Immature natural killer cell (primary cell): Measurements from ENCODE around the gene ESD. TPM values are rescaled to one million over a fixed set of nuclear protein-coding genes. Genes with fewer than 3 reads are reported as not detected.

Source experiments
- DNase-seq, 3 donors: peaks; one replicate each; pipeline ENCODE4 v3.0.0; 2022; ENCODE audit warnings: mixed read lengths in 1 of 3
- H3K27ac Mint-ChIP-seq, 6 donors: one replicate each; pipeline ENCODE4 v1.8.0; 2020; ENCODE audit warnings: mixed read lengths in 6 of 6, mild to moderate bottlenecking in 5 of 6, inconsistent platforms in 4 of 6, moderate library complexity in 3 of 6
- H3K27me3 Mint-ChIP-seq, 3 donors: one replicate each; pipeline ENCODE4 v1.8.0; 2020 to 2021; ENCODE audit warnings: low read depth in 3 of 3, mild to moderate bottlenecking in 3 of 3, mixed read lengths in 3 of 3, moderate library complexity in 3 of 3, inconsistent platforms in 1 of 3
- H3K36me3 Mint-ChIP-seq, 3 donors: one replicate each; pipeline ENCODE4 v1.8.0; 2020; ENCODE audit warnings: mixed read lengths in 3 of 3, inconsistent platforms in 2 of 3, mild to moderate bottlenecking in 2 of 3
- H3K4me1 Mint-ChIP-seq, 2 donors: one replicate each; pipeline ENCODE4 v1.8.0; 2020; ENCODE audit warnings: inconsistent platforms in 2 of 2, mild to moderate bottlenecking in 2 of 2, mixed read lengths in 2 of 2, moderate library complexity in 1 of 2
- H3K4me3 Mint-ChIP-seq, 5 donors: one replicate each; pipeline ENCODE4 v1.8.0; 2020; ENCODE audit warnings: mild to moderate bottlenecking in 5 of 5, mixed read lengths in 5 of 5, inconsistent platforms in 3 of 5, moderate library complexity in 3 of 5
- H3K9me3 Mint-ChIP-seq, 6 donors: one replicate each; pipeline ENCODE4 v1.8.0; 2020; ENCODE audit warnings: mild to moderate bottlenecking in 6 of 6, mixed read lengths in 6 of 6, inconsistent platforms in 4 of 6, moderate library complexity in 3 of 6
- polyA plus RNA-seq, 3 donors: library from polyadenylated mRNA; unstranded; fragments of 300-500 nt; fragmentation: Illumina TruSeq; gene quantifications; one replicate each; pipeline ENCODE4 v1.2.3, GENCODE V29; 2021

ESD gene
- polyA plus RNA-seq, 3 donors from 2014 or later: 52.7 to 69.4 (median 59.2) TPM

GRCh38 chr13:46749951-46750350 lies 47.0 kb downstream of the ESD start:
- no peak for DNase-seq
- H3K27me3 Mint-ChIP-seq: peaks cover 9 to 13% (median 12%) of the 10 kb centered on the region in 3 donors
- no peak overlapping the region for H3K4me3 Mint-ChIP-seq
- H3K27ac Mint-ChIP-seq: peak overlapping the region in 2 of 6 donors; percentile 23 to 37
- peaks cover 51 to 55% of the 10 kb centered on the region in 2 donors for H3K4me1 Mint-ChIP-seq
- no peaks in the 10 kb centered on the region for H3K9me3 Mint-ChIP-seq
- H3K36me3 Mint-ChIP-seq: peaks cover 18 to 53% (median 43%) of the 10 kb centered on the region in 3 donors

GRCh38 chr13:46748300-46748699 lies 48.7 kb downstream of the ESD start:
- Mint-ChIP-seq H3K27ac (no peak overlapping the region), H3K4me1 (peaks cover 35 to 39% of the 10 kb centered on the region in 2 donors), H3K27me3 (peaks cover 4 to 12% (median 8%) of the 10 kb centered on the region in 3 donors), H3K9me3 (no peaks in the 10 kb centered on the region), H3K4me3 (no peak overlapping the region), H3K36me3 (peaks cover 18 to 64% (median 55%) of the 10 kb centered on the region in 3 donors)
- DNase-seq: no peak

- peaks cover 18 to 70% (median 55%) of the 10 kb centered on the region in 3 donors for H3K36me3 Mint-ChIP-seq
- H3K27me3 Mint-ChIP-seq: peaks cover 4 to 12% (median 8%) of the 10 kb centered on the region in 3 donors
- no peak overlapping the region for H3K4me3 Mint-ChIP-seq
- H3K9me3 Mint-ChIP-seq: no peaks in the 10 kb centered on the region
- H3K27ac Mint-ChIP-seq: no peak overlapping the region
- DNase-seq: no peak
- H3K4me1 Mint-ChIP-seq: peaks cover 25 to 28% of the 10 kb centered on the region in 2 donors
Measured at GRCh38 chr13:46747031-46747820, 49.7 kb downstream of the ESD start.

- peaks cover 12 to 13% of the 10 kb centered on the region in 2 donors for H3K4me1 Mint-ChIP-seq
- H3K27me3 Mint-ChIP-seq: peaks cover 2 to 7% (median 5%) of the 10 kb centered on the region in 3 donors
- no peak overlapping the region for H3K27ac Mint-ChIP-seq
- H3K36me3 Mint-ChIP-seq: peaks cover 31 to 80% (median 67%) of the 10 kb centered on the region in 3 donors
- DNase-seq: no peak
- no peaks in the 10 kb centered on the region for H3K9me3 Mint-ChIP-seq
- no peak overlapping the region for H3K4me3 Mint-ChIP-seq
Measured at GRCh38 chr13:46745706-46746105, 51.3 kb downstream of the ESD start.

GRCh38 chr13:46745062-46745461 lies 51.9 kb downstream of the ESD start:
- no peak overlapping the region for H3K4me3 Mint-ChIP-seq
- H3K27ac Mint-ChIP-seq: no peak overlapping the region
- H3K9me3 Mint-ChIP-seq: no peaks in the 10 kb centered on the region
- DNase-seq: no peak
- peaks cover 5 to 6% of the 10 kb centered on the region in 2 donors for H3K4me1 Mint-ChIP-seq
- peaks cover 32 to 74% (median 68%) of the 10 kb centered on the region in 3 donors for H3K36me3 Mint-ChIP-seq
- peaks cover 2 to 7% (median 5%) of the 10 kb centered on the region in 3 donors for H3K27me3 Mint-ChIP-seq

GRCh38 chr13:46743191-46743590 lies 53.8 kb downstream of the ESD start:
- Mint-ChIP-seq H3K27me3 (peaks cover 2 to 5% (median 5%) of the 10 kb centered on the region in 3 donors), H3K27ac (no peak overlapping the region), H3K4me1 (no peaks in the 10 kb centered on the region), H3K4me3 (no peak overlapping the region), H3K36me3 (peaks cover 28 to 71% (median 54%) of the 10 kb centered on the region in 3 donors), H3K9me3 (no peaks in the 10 kb centered on the region)
- DNase-seq: no peak

GRCh38 chr13:46739447-46740098 lies 57.4 kb downstream of the ESD start:
- Mint-ChIP-seq H3K9me3 (no peaks in the 10 kb centered on the region), H3K4me1 (no peaks in the 10 kb centered on the region), H3K36me3 (peaks cover 30 to 61% (median 39%) of the 10 kb centered on the region in 3 donors), H3K4me3 (no peak overlapping the region), H3K27ac (no peak overlapping the region), H3K27me3 (peaks cover 0 to 6% (median 2%) of the 10 kb centered on the region in 3 donors)
- DNase-seq: no peak

- Mint-ChIP-seq H3K4me3 (no peak overlapping the region), H3K9me3 (no peaks in the 10 kb centered on the region), H3K36me3 (peaks cover 32 to 59% (median 34%) of the 10 kb centered on the region in 3 donors), H3K27ac (no peak overlapping the region), H3K27me3 (peaks cover 0 to 6% (median 2%) of the 10 kb centered on the region in 3 donors), H3K4me1 (no peaks in the 10 kb centered on the region)
- no peak for DNase-seq
Measured at GRCh38 chr13:46738766-46739165, 58.2 kb downstream of the ESD start.

- peaks cover 32 to 55% (median 34%) of the 10 kb centered on the region in 3 donors for H3K36me3 Mint-ChIP-seq
- H3K27me3 Mint-ChIP-seq: peaks cover 0 to 6% (median 2%) of the 10 kb centered on the region in 3 donors
- no peak overlapping the region for H3K27ac Mint-ChIP-seq
- DNase-seq: no peak
- H3K4me1 Mint-ChIP-seq: no peaks in the 10 kb centered on the region
- no peaks in the 10 kb centered on the region for H3K9me3 Mint-ChIP-seq
- no peak overlapping the region for H3K4me3 Mint-ChIP-seq
Measured at GRCh38 chr13:46738055-46738454, 58.9 kb downstream of the ESD start.

- DNase-seq: no peak
- Mint-ChIP-seq H3K9me3 (no peaks in the 10 kb centered on the region), H3K4me3 (no peak overlapping the region), H3K36me3 (peaks cover 32 to 58% (median 33%) of the 10 kb centered on the region in 3 donors), H3K27ac (no peak overlapping the region), H3K27me3 (peaks cover 0 to 4% (median 2%) of the 10 kb centered on the region in 3 donors), H3K4me1 (no peaks in the 10 kb centered on the region)
Measured at GRCh38 chr13:46736541-46737310, 60.2 kb downstream of the ESD start.

GRCh38 chr13:46735425-46735824 lies 61.5 kb downstream of the ESD start:
- H3K4me3 Mint-ChIP-seq: no peak overlapping the region
- H3K4me1 Mint-ChIP-seq: no peaks in the 10 kb centered on the region
- no peak overlapping the region for H3K27ac Mint-ChIP-seq
- peaks cover 28 to 57% (median 30%) of the 10 kb centered on the region in 3 donors for H3K36me3 Mint-ChIP-seq
- H3K27me3 Mint-ChIP-seq: peaks cover 0 to 4% (median 0%) of the 10 kb centered on the region in 3 donors
- no peaks in the 10 kb centered on the region for H3K9me3 Mint-ChIP-seq
- no peak for DNase-seq

- Mint-ChIP-seq H3K4me1 (peaks cover 18 to 25% of the 10 kb centered on the region in 2 donors), H3K27ac (no peak overlapping the region), H3K36me3 (peaks cover 47 to 65% (median 50%) of the 10 kb centered on the region in 3 donors), H3K9me3 (no peaks in the 10 kb centered on the region), H3K27me3 (peaks cover 2 to 6% (median 3%) of the 10 kb centered on the region in 3 donors), H3K4me3 (no peak overlapping the region)
- no peak for DNase-seq
Measured at GRCh38 chr13:46731535-46731934, 65.4 kb downstream of the ESD start.

GRCh38 chr13:46728777-46729176 lies 68.2 kb downstream of the ESD start:
- peak in 2 of 3 donors; percentile 5 to 6 for DNase-seq
- H3K36me3 Mint-ChIP-seq: peaks cover 45 to 58% (median 54%) of the 10 kb centered on the region in 3 donors

More at GRCh38 chr13:46728777-46729176, 68.2 kb downstream of the ESD start:
- peak overlapping the region in 2 of 5 donors; percentile 33 to 38 for H3K4me3 Mint-ChIP-seq
- H3K27ac Mint-ChIP-seq: no peak overlapping the region
- peaks cover 2 to 10% (median 6%) of the 10 kb centered on the region in 3 donors for H3K27me3 Mint-ChIP-seq
- no peaks in the 10 kb centered on the region for H3K9me3 Mint-ChIP-seq
- H3K4me1 Mint-ChIP-seq: peaks cover 37 to 48% of the 10 kb centered on the region in 2 donors
